Mononuclear cell (primary cell): ENCODE measurements around the gene CHRNG. TPM values are rescaled to one million over a fixed set of nuclear protein-coding genes. Genes with fewer than 3 reads are reported as not detected.

Experiments used
- H3K27me3 ChIP-seq: 2 replicates; pipeline ENCODE4 v1.6.0; 2011; ENCODE audit warnings: low read length, control low read depth; ENCODE audit not compliant: insufficient read depth
- H3K4me1 ChIP-seq: 2 replicates; pipeline ENCODE4 v1.5.1; 2011; ENCODE audit warnings: mild to moderate bottlenecking, low read length, control low read depth; ENCODE audit not compliant: insufficient read depth
- H3K4me3 ChIP-seq: 2 replicates; pipeline ENCODE4 v1.5.1; 2011; ENCODE audit warnings: mild to moderate bottlenecking, low read length, moderate library complexity
- H3K9me3 ChIP-seq: 2 replicates; pipeline ENCODE4 v1.5.1; 2011; ENCODE audit warnings: low read depth, mild to moderate bottlenecking, control low read depth, low read length
- total RNA-seq: library from RNA; depleted of rRNA; stranded (reverse); fragments of >200 nt; gene quantifications from one replicate; pipeline ENCODE4 v1.2.3, GENCODE V29; 2012

CHRNG gene
- total RNA-seq, 1 donor: not detected

- H3K4me1 ChIP-seq: peaks cover 24% of the 10 kb centered on the region
- peaks cover 28% of the 10 kb centered on the region for H3K27me3 ChIP-seq
- no peak overlapping the region for H3K4me3 ChIP-seq
- no peaks in the 10 kb centered on the region for H3K9me3 ChIP-seq
Measured at GRCh38 chr2:232520489-232520888, 19.0 kb upstream of the CHRNG start.

- no peaks in the 10 kb centered on the region for H3K9me3 ChIP-seq
- H3K4me1 ChIP-seq: peaks cover 24% of the 10 kb centered on the region
- no peak overlapping the region for H3K4me3 ChIP-seq
- peaks cover 28% of the 10 kb centered on the region for H3K27me3 ChIP-seq
Measured at GRCh38 chr2:232521098-232521497, 18.4 kb upstream of the CHRNG start.

- peaks cover 24% of the 10 kb centered on the region for H3K4me1 ChIP-seq
- peaks cover 28% of the 10 kb centered on the region for H3K27me3 ChIP-seq
- no peak overlapping the region for H3K4me3 ChIP-seq
- no peaks in the 10 kb centered on the region for H3K9me3 ChIP-seq
Measured at GRCh38 chr2:232521959-232522622, 17.4 kb upstream of the CHRNG start.

GRCh38 chr2:232522623-232523401, 16.7 kb upstream of the CHRNG start:
- Histone ChIP-seq H3K27me3 (peaks cover 28% of the 10 kb centered on the region), H3K9me3 (no peaks in the 10 kb centered on the region), H3K4me1 (peaks cover 24% of the 10 kb centered on the region), H3K4me3 (no peak overlapping the region)

GRCh38 chr2:232523402-232523681, 16.1 kb upstream of the CHRNG start:
- Histone ChIP-seq H3K4me3 (no peak overlapping the region), H3K27me3 (peaks cover 28% of the 10 kb centered on the region), H3K4me1 (peaks cover 24% of the 10 kb centered on the region), H3K9me3 (no peaks in the 10 kb centered on the region)

GRCh38 chr2:232523682-232524597, 15.6 kb upstream of the CHRNG start:
- Histone ChIP-seq H3K27me3 (peaks cover 28% of the 10 kb centered on the region), H3K9me3 (no peaks in the 10 kb centered on the region), H3K4me1 (peaks cover 24% of the 10 kb centered on the region), H3K4me3 (no peak overlapping the region)

- H3K4me3 ChIP-seq: no peak overlapping the region
- H3K4me1 ChIP-seq: peaks cover 24% of the 10 kb centered on the region
- H3K27me3 ChIP-seq: peaks cover 28% of the 10 kb centered on the region
- H3K9me3 ChIP-seq: no peaks in the 10 kb centered on the region
Measured at GRCh38 chr2:232524771-232525170, 14.7 kb upstream of the CHRNG start.

- H3K27me3 ChIP-seq: peaks cover 28% of the 10 kb centered on the region
- H3K4me3 ChIP-seq: no peak overlapping the region
- H3K9me3 ChIP-seq: no peaks in the 10 kb centered on the region
- peaks cover 24% of the 10 kb centered on the region for H3K4me1 ChIP-seq
Measured at GRCh38 chr2:232525199-232525598, 14.3 kb upstream of the CHRNG start.

GRCh38 chr2:232525791-232526371, 13.6 kb upstream of the CHRNG start, which contains the start of gene CHRND:
CHRND (plus strand) TSS chr2:232526160; CDS start chr2:232526216, 56 bp downstream.
- Histone ChIP-seq H3K9me3 (no peaks in the 10 kb centered on the region), H3K27me3 (peaks cover 28% of the 10 kb centered on the region), H3K4me1 (peaks cover 24% of the 10 kb centered on the region), H3K4me3 (no peak within 1 kb of the TSS)

- Histone ChIP-seq H3K9me3 (no peaks in the 10 kb centered on the region), H3K4me3 (no peak overlapping the region), H3K4me1 (peaks cover 24% of the 10 kb centered on the region), H3K27me3 (peaks cover 25% of the 10 kb centered on the region)
Measured at GRCh38 chr2:232526372-232526941, 13.0 kb upstream of the CHRNG start.

GRCh38 chr2:232527905-232528470, 11.5 kb upstream of the CHRNG start:
- Histone ChIP-seq H3K9me3 (no peaks in the 10 kb centered on the region), H3K4me3 (no peak overlapping the region), H3K4me1 (peaks cover 13% of the 10 kb centered on the region), H3K27me3 (peaks cover 16% of the 10 kb centered on the region)

- Histone ChIP-seq H3K4me3 (no peak overlapping the region), H3K4me1 (peaks cover 4% of the 10 kb centered on the region), H3K27me3 (peaks cover 10% of the 10 kb centered on the region), H3K9me3 (no peaks in the 10 kb centered on the region)
Measured at GRCh38 chr2:232528746-232529460, 10.6 kb upstream of the CHRNG start.

GRCh38 chr2:232529806-232530547, 9.5 kb upstream of the CHRNG start:
- no peak overlapping the region for H3K4me3 ChIP-seq
- no peaks in the 10 kb centered on the region for H3K4me1 ChIP-seq
- H3K27me3 ChIP-seq: peaks cover 2% of the 10 kb centered on the region
- no peaks in the 10 kb centered on the region for H3K9me3 ChIP-seq
